Natural killer cell (primary cell): ENCODE data around the gene QSER1. TPM values are rescaled to one million over a fixed set of nuclear protein-coding genes. Genes with fewer than 3 reads are reported as not detected.

Experiments
- total RNA-seq, 4 donors: library from RNA; stranded (reverse); fragments of 120-200 nt in 1 of 4; gene quantifications; one replicate each; pipeline versions ENCODE4 v1.2.3 to v1.2.4, GENCODE V29; 2013 to 2022

QSER1 gene
- total RNA-seq, 3 donors from 2014 or later (not counting 1 experiment from before 2014, with no cell fraction given): 14.5 to 21.5 (median 17.8) TPM

Other genes starting within 250 kb of the QSER1 start
- gene CCDC73, start 98.1 kb upstream of the QSER1 start, total RNA-seq: not detected
- under 1 TPM; 0.14 to 0.25 (median 0.19) TPM for gene PRRG4, start 62.9 kb upstream of the QSER1 start, total RNA-seq
- gene DEPDC7, start 123.1 kb downstream of the QSER1 start, total RNA-seq: 1 to 10 TPM in 2 of 3 donors, under 1 TPM in 1; 0.80 to 1.8 (median 1.2) TPM
- 10 to 100 TPM; 20.7 to 24.5 (median 22.7) TPM for gene TCP11L1, start 146.8 kb downstream of the QSER1 start, total RNA-seq